ENCODE results near the gene CPPED1.
"Not testable (repeated sequence)": the region's sequence is repeated elsewhere in the genome, so short reads cannot be mapped to it uniquely, and the experiment has no call there.

DNA sequence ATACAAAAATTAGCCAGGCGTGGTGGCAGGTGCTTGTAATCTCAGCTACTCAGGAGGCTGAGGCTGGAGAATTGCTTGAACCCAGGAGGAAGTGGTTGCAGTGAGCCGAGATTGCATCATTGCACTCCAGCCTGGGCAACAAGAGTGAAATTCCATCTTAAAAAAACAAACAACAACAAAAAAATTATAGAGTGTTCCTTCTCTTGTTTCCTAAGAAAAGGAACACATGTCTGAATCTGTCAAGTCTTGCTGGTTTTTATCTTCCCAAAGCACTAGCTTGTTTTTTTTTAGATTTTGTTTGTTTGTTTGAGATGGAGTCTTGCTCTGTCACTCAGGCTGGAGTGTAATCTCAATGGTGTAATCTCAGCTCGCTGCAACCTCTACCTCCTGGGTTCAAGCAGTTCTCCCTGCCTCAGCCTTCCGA, 13.1 kb upstream of the CPPED1 start:
- TF ChIP-seq, protein P1, sequence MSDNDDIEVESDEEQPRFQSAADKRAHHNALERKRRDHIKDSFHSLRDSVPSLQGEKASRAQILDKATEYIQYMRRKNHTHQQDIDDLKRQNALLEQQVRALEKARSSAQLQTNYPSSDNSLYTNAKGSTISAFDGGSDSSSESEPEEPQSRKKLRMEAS (IDR thresholded peaks at IDR 0.05; ENCODE audit: low read depth, low read length), result not testable (repeated sequence)
- not testable (repeated sequence) for TF ChIP-seq POLR2A (IDR thresholded peaks at IDR 0.05; ENCODE audit: extremely low read depth, insufficient read length)
- TF ChIP-seq, protein P2, sequence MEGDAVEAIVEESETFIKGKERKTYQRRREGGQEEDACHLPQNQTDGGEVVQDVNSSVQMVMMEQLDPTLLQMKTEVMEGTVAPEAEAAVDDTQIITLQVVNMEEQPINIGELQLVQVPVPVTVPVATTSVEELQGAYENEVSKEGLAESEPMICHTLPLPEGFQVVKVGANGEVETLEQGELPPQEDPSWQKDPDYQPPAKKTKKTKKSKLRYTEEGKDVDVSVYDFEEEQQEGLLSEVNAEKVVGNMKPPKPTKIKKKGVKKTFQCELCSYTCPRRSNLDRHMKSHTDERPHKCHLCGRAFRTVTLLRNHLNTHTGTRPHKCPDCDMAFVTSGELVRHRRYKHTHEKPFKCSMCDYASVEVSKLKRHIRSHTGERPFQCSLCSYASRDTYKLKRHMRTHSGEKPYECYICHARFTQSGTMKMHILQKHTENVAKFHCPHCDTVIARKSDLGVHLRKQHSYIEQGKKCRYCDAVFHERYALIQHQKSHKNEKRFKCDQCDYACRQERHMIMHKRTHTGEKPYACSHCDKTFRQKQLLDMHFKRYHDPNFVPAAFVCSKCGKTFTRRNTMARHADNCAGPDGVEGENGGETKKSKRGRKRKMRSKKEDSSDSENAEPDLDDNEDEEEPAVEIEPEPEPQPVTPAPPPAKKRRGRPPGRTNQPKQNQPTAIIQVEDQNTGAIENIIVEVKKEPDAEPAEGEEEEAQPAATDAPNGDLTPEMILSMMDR (IDR thresholded peaks at IDR 0.05; ENCODE audit: low read depth, low read length), result not testable (repeated sequence)
